DLD1 (cell line): Measurements from ENCODE around the gene GNL2.

Experiments used
- in situ Hi-C: cut with HindIII; loops from 2 replicates; pipeline ENCODE4 v1.10.0; 2017; ENCODE audit warnings: low sequenced_read_pairs

GNL2 gene

DNA sequence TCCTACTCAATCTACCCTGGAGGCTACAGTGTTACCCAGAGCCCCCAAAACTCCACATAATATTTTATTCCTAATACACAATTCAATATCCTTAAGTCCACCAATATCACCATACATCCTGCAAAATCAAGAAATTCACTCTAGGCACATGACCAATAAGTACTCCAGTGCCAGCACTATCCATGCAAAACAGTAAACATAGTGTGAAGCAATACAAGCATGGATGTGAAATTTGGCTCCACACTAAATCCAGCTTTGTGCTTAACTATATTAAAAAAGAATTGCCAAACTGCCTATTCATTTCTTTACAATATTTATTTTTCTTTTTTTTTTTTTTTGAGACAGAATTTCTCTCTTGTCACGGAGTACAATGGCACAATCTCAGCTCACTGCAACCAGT lies 78.2 kb downstream of the GNL2 start:
- in situ Hi-C loops: no loop called here
